Endothelial cell of hepatic sinusoid (primary cell): ENCODE data around the gene FAM222A.

Source experiments
- in situ Hi-C: cut with HindIII; loops from 2 replicates; pipeline ENCODE4 v1.10.0; 2017; ENCODE audit warnings: low sequenced_read_pairs

Gene FAM222A

DNA sequence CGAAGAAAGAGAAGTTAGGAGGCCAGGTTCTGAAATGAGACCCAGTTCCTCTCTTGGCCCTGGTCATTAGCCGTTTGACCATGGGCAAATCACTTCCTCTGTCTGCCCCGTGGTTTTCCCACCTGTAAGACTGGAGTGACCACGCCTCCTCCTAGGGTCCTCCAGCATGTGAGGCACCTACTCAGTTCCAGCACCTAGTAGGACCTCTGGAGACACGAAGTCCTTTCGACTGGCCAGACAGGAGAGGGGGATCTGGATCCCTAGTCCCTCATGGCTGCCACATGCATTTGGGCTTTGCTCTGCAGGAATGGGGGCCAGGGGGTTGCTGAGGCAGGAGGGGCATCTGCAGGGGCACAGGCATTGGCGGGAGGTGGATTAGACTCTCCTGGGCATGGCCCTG, 103.2 kb downstream of the FAM222A start:
- in situ Hi-C loops, result loop anchor here (5.0 kb wide), 1 partner anchor 40 kb away; no protein-coding TSS in a partner anchor

DNA sequence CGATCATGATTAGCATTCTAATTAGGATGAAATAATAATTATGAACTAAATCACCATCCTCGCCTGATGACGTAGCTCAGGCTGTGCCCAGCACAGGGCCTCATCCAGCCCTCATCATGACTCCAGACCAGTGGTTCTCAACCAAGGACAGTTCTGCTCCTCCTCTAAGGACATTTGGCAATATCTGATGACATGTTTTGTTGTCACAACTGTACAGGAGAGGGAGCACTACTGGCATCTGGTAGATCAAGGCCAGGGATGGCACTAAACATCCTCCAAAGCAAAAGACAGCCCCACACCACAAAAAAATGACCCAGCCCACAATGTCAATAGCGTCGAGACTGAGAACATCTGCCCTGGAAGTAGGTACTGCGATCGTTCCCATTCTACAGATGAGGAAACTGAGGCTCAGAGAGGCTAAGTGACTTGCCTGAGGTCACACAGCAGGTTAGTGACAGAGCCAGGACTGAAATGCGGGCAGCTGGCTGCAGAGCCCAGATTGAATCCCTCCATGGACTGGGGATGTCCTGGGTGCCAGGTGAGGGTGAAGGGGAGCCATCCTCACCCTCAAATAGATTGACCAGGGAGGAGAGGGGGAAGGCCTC, 104.1 kb downstream of the FAM222A start:
- in situ Hi-C loops, result loop anchor here (5.0 kb wide), 1 partner anchor 40 kb away; no protein-coding TSS in a partner anchor

DNA sequence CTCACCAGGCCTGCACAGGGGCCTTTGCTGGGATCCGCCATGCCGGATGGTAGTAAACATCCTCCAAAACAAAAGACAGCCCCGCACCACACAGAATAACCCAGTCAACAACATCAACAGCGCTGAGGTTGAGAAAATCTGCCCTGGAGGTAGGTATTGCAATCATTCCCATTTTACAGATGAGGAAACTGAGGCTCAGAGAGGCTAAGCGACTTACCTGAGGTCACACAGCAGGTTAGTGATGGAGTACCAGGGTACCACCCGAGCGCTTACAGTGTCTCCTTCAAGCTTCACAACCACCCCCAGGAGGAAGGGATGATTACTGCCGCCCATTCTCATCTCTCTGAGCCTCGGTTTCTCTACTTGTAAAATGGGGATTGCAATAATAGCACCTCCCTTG, 104.6 kb downstream of the FAM222A start:
- in situ Hi-C loops, result loop anchor here (5.0 kb wide), 1 partner anchor 39 kb away; no protein-coding TSS in a partner anchor

DNA sequence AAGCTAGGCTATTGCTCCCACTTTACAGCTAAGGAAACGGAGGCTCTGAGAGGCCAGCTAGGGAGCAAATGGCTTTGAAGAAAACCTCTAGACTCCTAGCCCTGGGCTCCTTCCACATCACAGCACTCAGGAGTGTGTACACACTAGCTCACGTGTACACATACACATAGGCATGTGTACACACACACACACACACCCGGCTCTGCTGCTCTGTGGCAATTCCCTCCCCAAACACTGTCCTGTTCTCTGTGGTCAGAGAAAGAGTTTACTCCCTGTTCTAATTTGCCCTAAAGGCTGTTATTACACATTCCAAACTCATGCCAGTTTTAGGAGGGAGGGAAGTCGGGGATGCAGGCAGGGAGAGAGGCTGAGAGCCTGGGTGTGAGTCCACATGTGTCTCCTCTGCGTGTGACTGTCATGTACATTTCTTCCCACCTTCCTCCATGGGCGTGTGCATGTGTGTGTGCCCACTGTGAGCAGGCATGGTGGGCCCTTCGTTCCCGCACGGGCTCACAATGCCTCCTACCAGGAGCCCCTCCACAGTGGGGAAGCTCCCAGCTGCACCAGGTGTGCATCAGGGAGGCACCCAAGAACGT, 105.4 kb downstream of the FAM222A start:
- in situ Hi-C loops, result loop anchor here (5.0 kb wide), 1 partner anchor 38 kb away; no protein-coding TSS in a partner anchor
